GM19238 (cell line): ENCODE data around the gene COX7B2.

Experiments
- DNase-seq: peaks from one replicate; pipeline ENCODE4 v3.0.0; 2011; ENCODE audit warnings: low spot score; ENCODE audit not compliant: insufficient read length

Gene COX7B2

GRCh38 chr4:46909078-46909477, at the start of gene COX7B2:
Gene COX7B2 (minus strand): TSS chr4:46909245. CDS start chr4:46735192, 174,053 bp downstream.
- DNase-seq, result no peak

- DNase-seq, result no peak
Measured at GRCh38 chr4:46956451-46956850, 47.4 kb upstream of the COX7B2 start.

GRCh38 chr4:46955601-46956000, 46.6 kb upstream of the COX7B2 start:
- DNase-seq, result no peak

GRCh38 chr4:46954643-46955042, 45.6 kb upstream of the COX7B2 start:
- no peak for DNase-seq

- no peak for DNase-seq
Measured at GRCh38 chr4:46953564-46953963, 44.5 kb upstream of the COX7B2 start.

- no peak for DNase-seq
Measured at GRCh38 chr4:46952451-46952850, 43.4 kb upstream of the COX7B2 start.

- DNase-seq, result no peak
Measured at GRCh38 chr4:46950826-46951225, 41.8 kb upstream of the COX7B2 start.

GRCh38 chr4:46949822-46950221, 40.8 kb upstream of the COX7B2 start:
- DNase-seq, result no peak

GRCh38 chr4:46947541-46947940, 38.5 kb upstream of the COX7B2 start:
- no peak for DNase-seq

- no peak for DNase-seq
Measured at GRCh38 chr4:46946919-46947536, 38.0 kb upstream of the COX7B2 start.

GRCh38 chr4:46945062-46945461, 36.0 kb upstream of the COX7B2 start:
- no peak for DNase-seq

- no peak for DNase-seq
Measured at GRCh38 chr4:46944345-46944744, 35.3 kb upstream of the COX7B2 start.

GRCh38 chr4:46937493-46937892, 28.4 kb upstream of the COX7B2 start:
- DNase-seq, result no peak

- DNase-seq, result no peak
Measured at GRCh38 chr4:46934726-46935125, 25.7 kb upstream of the COX7B2 start.

- no peak for DNase-seq
Measured at GRCh38 chr4:46933686-46934085, 24.6 kb upstream of the COX7B2 start.

GRCh38 chr4:46931981-46932380, 22.9 kb upstream of the COX7B2 start:
- no peak for DNase-seq

- DNase-seq, result no peak
Measured at GRCh38 chr4:46930891-46931290, 21.8 kb upstream of the COX7B2 start.

GRCh38 chr4:46927201-46927600, 18.2 kb upstream of the COX7B2 start:
- DNase-seq, result no peak

- no peak for DNase-seq
Measured at GRCh38 chr4:46924789-46925529, 15.9 kb upstream of the COX7B2 start.

GRCh38 chr4:46922205-46922604, 13.2 kb upstream of the COX7B2 start:
- no peak for DNase-seq

GRCh38 chr4:46908148-46908547, 897 bp downstream of the COX7B2 start:
- DNase-seq, result no peak

- DNase-seq, result no peak
Measured at GRCh38 chr4:46900082-46900481, 9.0 kb downstream of the COX7B2 start.

- no peak for DNase-seq
Measured at GRCh38 chr4:46894826-46895225, 14.2 kb downstream of the COX7B2 start.
